Astrocyte of the cerebellum (primary cell): ENCODE results near the gene ADAMTS18.

ENCODE experiments used
- DNase-seq: peaks from one replicate; pipeline ENCODE4 v3.0.0-alpha.2; 2011; ENCODE audit warnings: low read depth
- H3K4me3 ChIP-seq: 2 replicates; pipeline ENCODE4 v1.5.1; 2011; ENCODE audit warnings: mild to moderate bottlenecking, low read depth, low read length, moderate library complexity
- in situ Hi-C: cut with HindIII; loops from 2 replicates; pipeline ENCODE4 v1.10.0; 2017; ENCODE audit warnings: low sequenced_read_pairs
- TF ChIP-seq, protein P1 (sequence below): IDR thresholded peaks from 2 replicates; pipeline ENCODE4 v1.5.1; 2012; ENCODE audit warnings: low read length, low read depth, moderate library complexity, mild to moderate bottlenecking; ENCODE audit errors: missing control alignments

ADAMTS18 gene

DNA sequence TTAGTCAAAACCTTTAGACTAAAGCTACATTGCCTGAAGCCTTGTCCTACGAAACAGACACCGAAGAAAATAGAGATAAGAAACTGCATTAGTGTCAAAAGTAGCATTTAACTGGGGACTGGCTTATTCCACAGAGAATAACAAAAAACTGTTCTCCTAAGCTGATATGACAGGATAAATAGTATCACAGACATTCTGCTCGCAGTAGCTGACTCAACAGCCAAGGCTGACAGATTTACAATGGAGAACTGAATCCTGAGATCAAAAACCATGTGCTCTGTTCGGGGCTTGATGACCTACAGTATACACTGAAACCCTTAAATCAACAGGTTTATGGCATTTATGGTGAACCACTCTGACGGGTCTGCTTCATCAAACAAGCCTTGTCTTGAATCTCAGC lies 25.5 kb downstream of the ADAMTS18 start:
- no peak for DNase-seq
- in situ Hi-C loops = no loop called here
- no peak overlapping the region for H3K4me3 ChIP-seq
- TF ChIP-seq, protein P1, sequence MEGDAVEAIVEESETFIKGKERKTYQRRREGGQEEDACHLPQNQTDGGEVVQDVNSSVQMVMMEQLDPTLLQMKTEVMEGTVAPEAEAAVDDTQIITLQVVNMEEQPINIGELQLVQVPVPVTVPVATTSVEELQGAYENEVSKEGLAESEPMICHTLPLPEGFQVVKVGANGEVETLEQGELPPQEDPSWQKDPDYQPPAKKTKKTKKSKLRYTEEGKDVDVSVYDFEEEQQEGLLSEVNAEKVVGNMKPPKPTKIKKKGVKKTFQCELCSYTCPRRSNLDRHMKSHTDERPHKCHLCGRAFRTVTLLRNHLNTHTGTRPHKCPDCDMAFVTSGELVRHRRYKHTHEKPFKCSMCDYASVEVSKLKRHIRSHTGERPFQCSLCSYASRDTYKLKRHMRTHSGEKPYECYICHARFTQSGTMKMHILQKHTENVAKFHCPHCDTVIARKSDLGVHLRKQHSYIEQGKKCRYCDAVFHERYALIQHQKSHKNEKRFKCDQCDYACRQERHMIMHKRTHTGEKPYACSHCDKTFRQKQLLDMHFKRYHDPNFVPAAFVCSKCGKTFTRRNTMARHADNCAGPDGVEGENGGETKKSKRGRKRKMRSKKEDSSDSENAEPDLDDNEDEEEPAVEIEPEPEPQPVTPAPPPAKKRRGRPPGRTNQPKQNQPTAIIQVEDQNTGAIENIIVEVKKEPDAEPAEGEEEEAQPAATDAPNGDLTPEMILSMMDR = no peak

DNA sequence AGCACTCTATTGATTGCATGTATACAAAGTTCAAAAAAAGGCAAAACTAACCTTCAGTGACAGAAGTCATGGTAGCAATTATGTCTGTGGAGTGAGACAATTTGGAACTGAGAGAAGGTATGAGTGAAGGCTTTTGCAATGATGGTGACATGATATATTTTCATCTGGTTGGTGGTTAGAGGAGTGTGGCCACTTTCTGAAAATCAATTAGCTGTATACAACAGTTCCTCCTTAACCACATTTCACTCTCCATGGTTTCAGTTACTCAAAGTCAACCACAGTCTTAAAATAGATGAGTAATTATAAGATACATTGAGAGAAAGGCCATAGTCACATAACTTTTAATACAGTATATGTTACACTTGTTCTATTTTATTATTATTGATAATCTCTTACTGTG lies 26.2 kb downstream of the ADAMTS18 start:
- TF ChIP-seq, protein P1 = no peak
- no peak for DNase-seq
- no peak overlapping the region for H3K4me3 ChIP-seq
- in situ Hi-C loops = no loop called here

DNA sequence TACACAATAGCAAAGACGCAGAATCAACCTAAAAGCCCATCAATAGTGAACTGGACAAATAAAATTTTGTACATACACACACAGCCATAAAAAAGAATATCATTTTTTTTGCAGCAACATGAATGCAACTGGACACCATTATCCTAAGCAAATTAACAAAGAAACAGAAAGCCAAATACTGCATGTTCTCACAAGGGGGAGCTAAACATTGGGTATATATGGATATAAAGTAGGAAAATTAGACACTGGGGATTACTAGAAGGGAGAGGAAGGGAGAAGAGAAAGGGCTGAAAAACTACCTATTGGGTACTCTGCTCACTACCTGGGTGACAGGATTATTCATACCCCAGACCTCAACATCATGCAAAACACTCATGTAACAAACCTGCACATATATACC lies 28.2 kb downstream of the ADAMTS18 start:
- TF ChIP-seq, protein P1 = no peak
- H3K4me3 ChIP-seq = no peak overlapping the region
- no peak for DNase-seq
- in situ Hi-C loops = no loop called here

DNA sequence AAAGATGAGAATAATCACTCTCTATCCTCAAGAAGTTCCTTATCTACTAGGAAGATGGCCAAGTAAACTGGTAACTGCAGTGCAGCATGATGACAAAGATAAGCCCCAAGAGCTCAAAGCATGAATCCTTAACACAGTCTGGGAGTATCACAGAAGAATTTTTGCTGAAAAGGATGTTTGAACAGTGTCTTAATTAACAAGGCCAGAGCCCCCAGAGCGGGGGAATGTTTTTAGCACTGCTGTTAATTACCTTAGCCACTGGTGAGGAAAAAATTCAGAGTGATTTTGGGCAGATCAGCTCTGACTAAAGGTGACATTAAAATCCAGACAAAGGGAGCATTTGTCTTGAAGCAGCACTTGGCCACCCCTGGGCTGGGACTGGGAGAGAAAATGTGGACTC lies 30.1 kb downstream of the ADAMTS18 start:
- H3K4me3 ChIP-seq = no peak overlapping the region
- TF ChIP-seq, protein P1 = no peak
- no peak for DNase-seq
- in situ Hi-C loops = no loop called here

DNA sequence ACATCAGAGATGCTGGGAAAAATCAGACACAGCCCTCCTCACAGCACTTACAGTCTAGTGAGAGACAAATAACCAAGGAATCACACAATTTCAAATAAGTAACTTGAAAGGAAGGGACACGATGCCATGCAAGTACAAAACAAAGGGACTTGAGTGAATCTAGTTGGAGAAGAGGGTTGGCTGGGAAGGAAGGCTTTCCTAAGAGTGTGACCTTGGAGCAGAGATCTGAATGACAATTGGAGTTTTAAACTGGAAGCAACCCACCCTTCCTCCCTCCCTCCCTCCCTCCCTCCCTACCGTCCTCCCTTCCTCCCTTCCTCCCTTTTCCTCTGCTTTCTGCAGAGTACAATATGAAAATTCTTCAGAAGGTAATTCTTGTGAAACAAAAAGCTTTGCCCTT lies 31.1 kb downstream of the ADAMTS18 start:
- DNase-seq = no peak
- TF ChIP-seq, protein P1 = no peak
- H3K4me3 ChIP-seq = no peak overlapping the region
- in situ Hi-C loops = no loop called here

DNA sequence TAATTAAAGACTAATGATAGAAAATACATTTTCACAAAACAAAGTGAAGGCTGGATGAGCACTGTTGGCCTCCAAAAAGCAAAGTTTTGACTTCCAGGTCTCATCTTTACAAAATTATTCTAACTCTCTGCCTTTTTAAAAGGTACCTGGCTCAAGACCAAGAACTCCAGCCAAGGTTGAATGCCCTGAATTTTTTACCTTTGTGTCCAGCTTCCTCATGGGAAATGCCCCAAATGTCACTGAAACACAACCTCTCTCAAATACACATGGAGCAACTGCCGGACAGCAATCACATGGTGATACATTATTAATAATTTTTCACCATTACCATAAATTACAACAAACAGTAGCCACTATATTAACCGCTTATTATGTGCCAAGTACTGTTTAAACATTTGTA lies 32.2 kb downstream of the ADAMTS18 start:
- DNase-seq = no peak
- no peak overlapping the region for H3K4me3 ChIP-seq
- in situ Hi-C loops = no loop called here
- TF ChIP-seq, protein P1 = no peak

DNA sequence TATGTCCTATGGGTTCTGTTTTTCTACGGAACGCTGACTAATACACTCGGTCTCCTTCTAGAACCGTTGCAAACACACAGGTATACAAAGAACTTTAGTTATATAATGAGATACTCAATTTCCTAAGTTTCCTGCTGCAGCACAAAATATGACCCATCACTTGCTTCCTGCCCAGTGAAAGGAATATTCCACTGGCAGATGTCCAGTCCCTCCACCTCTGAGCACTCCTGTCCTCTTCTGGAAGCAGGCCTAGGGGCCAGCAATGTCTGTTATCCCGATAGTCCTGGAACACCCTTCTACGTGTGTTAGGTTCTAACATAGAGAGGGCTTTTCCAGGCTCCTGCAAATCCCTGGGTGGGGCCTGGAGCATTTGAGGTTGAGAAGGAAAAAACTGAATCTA lies 32.7 kb downstream of the ADAMTS18 start:
- TF ChIP-seq, protein P1 = no peak
- no peak for DNase-seq
- H3K4me3 ChIP-seq = no peak overlapping the region
- in situ Hi-C loops = no loop called here
